ENCODE results near the gene TMEM8B. TPM values are rescaled to one million over a fixed set of nuclear protein-coding genes. Genes with fewer than 3 reads are reported as not detected.

Gene TMEM8B
- total and polyA plus RNA-seq, 10 of the 15 experiments (the other 5 are each of a cell fraction or from before 2014, with no cell fraction given), result 0.19 to 7.6 (median 2.5) TPM

- TF ChIP-seq RBBP5 (conservative IDR thresholded peaks at IDR 0.05), result no peak
- TF ChIP-seq, protein P1, sequence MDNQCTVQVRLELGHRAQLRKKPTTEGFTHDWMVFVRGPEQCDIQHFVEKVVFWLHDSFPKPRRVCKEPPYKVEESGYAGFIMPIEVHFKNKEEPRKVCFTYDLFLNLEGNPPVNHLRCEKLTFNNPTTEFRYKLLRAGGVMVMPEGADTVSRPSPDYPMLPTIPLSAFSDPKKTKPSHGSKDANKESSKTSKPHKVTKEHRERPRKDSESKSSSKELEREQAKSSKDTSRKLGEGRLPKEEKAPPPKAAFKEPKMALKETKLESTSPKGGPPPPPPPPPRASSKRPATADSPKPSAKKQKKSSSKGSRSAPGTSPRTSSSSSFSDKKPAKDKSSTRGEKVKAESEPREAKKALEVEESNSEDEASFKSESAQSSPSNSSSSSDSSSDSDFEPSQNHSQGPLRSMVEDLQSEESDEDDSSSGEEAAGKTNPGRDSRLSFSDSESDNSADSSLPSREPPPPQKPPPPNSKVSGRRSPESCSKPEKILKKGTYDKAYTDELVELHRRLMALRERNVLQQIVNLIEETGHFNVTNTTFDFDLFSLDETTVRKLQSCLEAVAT (IDR thresholded peaks at IDR 0.05), result no peak
- no peak for TF ChIP-seq FOS (IDR thresholded peaks at IDR 0.05; ENCODE audit: borderline replicate concordance, extremely low read depth, insufficient read length)
- TF ChIP-seq SMAD1 (IDR thresholded peaks at IDR 0.05; ENCODE audit: low read depth, partially characterized antibody), result no peak
- TF ChIP-seq, protein P2, sequence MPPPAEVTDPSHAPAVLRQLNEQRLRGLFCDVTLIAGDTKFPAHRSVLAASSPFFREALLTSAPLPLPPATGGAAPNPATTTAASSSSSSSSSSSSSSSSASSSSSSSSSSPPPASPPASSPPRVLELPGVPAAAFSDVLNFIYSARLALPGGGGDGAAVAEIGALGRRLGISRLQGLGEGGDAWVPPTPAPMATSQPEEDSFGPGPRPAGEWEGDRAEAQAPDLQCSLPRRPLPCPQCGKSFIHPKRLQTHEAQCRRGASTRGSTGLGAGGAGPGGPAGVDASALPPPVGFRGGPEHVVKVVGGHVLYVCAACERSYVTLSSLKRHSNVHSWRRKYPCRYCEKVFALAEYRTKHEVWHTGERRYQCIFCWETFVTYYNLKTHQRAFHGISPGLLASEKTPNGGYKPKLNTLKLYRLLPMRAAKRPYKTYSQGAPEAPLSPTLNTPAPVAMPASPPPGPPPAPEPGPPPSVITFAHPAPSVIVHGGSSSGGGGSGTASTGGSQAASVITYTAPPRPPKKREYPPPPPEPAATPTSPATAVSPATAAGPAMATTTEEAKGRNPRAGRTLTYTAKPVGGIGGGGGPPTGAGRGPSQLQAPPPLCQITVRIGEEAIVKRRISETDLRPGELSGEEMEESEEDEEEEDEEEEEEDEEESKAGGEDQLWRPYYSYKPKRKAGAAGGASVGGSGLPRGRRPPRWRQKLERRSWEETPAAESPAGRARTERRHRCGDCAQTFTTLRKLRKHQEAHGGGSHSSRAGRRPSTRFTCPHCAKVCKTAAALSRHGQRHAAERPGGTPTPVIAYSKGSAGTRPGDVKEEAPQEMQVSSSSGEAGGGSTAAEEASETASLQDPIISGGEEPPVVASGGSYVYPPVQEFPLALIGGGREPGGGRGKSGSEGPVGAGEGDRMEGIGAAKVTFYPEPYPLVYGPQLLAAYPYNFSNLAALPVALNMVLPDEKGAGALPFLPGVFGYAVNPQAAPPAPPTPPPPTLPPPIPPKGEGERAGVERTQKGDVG (CRISPR knock-in tag; IDR thresholded peaks at IDR 0.05), result no peak
- no peak for TF ChIP-seq CHD1 (IDR thresholded peaks at IDR 0.05; ENCODE audit: low read depth, low read length)
- TF ChIP-seq KDM1A (IDR thresholded peaks at IDR 0.05; ENCODE audit: borderline replicate concordance), result no peak
- no peak for TF ChIP-seq HDAC6 (IDR thresholded peaks at IDR 0.05; ENCODE audit: unreplicated experiment)
- no peak for TF ChIP-seq POLR2A (IDR thresholded peaks at IDR 0.05; ENCODE audit: low read depth, low read length)
- no peak for TF ChIP-seq USF1 (IDR thresholded peaks at IDR 0.05; ENCODE audit: borderline replicate concordance, extremely low read length, insufficient read depth, low read depth, low read length)
- TF ChIP-seq, protein P3, sequence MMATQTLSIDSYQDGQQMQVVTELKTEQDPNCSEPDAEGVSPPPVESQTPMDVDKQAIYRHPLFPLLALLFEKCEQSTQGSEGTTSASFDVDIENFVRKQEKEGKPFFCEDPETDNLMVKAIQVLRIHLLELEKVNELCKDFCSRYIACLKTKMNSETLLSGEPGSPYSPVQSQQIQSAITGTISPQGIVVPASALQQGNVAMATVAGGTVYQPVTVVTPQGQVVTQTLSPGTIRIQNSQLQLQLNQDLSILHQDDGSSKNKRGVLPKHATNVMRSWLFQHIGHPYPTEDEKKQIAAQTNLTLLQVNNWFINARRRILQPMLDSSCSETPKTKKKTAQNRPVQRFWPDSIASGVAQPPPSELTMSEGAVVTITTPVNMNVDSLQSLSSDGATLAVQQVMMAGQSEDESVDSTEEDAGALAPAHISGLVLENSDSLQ (IDR thresholded peaks at IDR 0.05), result peak; percentile 15; the same call in 1 of the 2 replicates
- TF ChIP-seq YBX1 (IDR thresholded peaks at IDR 0.05), result no peak
- no peak for TF ChIP-seq BMI1 (IDR thresholded peaks at IDR 0.05; ENCODE audit: borderline replicate concordance)
- TF ChIP-seq ZNF217 (IDR thresholded peaks at IDR 0.05), result no peak
- TF ChIP-seq NR2F1 (conservative IDR thresholded peaks at IDR 0.05), result peak; percentile 97
- TF ChIP-seq RUNX3 (IDR thresholded peaks at IDR 0.05; ENCODE audit: low read length), result no peak; the same call in 1 of the 2 replicates
- TF ChIP-seq SMAD5 (IDR thresholded peaks at IDR 0.05; ENCODE audit: low read depth), result no peak
- no peak for TF ChIP-seq POLR2AphosphoS5 (IDR thresholded peaks at IDR 0.05; ENCODE audit: low read length)
- no peak for TF ChIP-seq CUX1 (IDR thresholded peaks at IDR 0.05; ENCODE audit: insufficient replicate concordance, low read depth, low read length)
- no peak for TF ChIP-seq TCF3 (IDR thresholded peaks at IDR 0.05; ENCODE audit: borderline replicate concordance, insufficient read depth, low read depth, low read length)
- peak; percentile 19; the same call in 1 of the 3 replicates for TF ChIP-seq POU2F2 (IDR thresholded peaks at IDR 0.05; ENCODE audit: borderline replicate concordance, low read depth, low read length)
These were observed 13.8 kb downstream of the TMEM8B start (continued) for GRCh38 chr9:35842795-35843194.

All from GM12878 (cell line).